Vagina (tissue), 2 donors: ENCODE measurements around the gene LINC01488. TPM values are rescaled to one million over a fixed set of nuclear protein-coding genes. Genes with fewer than 3 reads are reported as not detected.

ENCODE experiments used
- DNase-seq, 2 donors: peaks; one replicate each; pipeline ENCODE4 v3.0.0-alpha.2; 2017; ENCODE audit errors: extremely low spot score in 2 of 2
- H3K27ac ChIP-seq: fragments of 200-600 bp; sonication (generic); one replicate; pipeline ENCODE4 v1.5.1; 2019
- H3K27me3 ChIP-seq: fragments of 200-600 bp; sonication (generic); one replicate; pipeline ENCODE4 v1.5.1; 2019
- H3K36me3 ChIP-seq, 2 donors: fragments of 200-600 bp; sonication (generic); one replicate each; pipeline ENCODE4 v1.5.1; 2017 to 2019
- H3K4me1 ChIP-seq: fragments of 200-600 bp; sonication (generic); one replicate; pipeline ENCODE4 v1.5.1; 2019
- H3K4me3 ChIP-seq, 2 donors: fragments of 200-600 bp; sonication (generic); 1 replicate in 1 of 2; 2 replicates in 1 of 2; pipeline ENCODE4 v1.5.1; 2016 to 2019
- H3K9me3 ChIP-seq: fragments of 200-600 bp; sonication (generic); one replicate; pipeline ENCODE4 v1.5.1; 2019
- POLR2A ChIP-seq, 2 donors: fragments of 450-650 bp; IDR thresholded peaks; one replicate each; pipeline ENCODE4 v1.6.1; 2017; ENCODE audit warnings: antibody characterized with exemption in 2 of 2, mild to moderate bottlenecking in 2 of 2, moderate library complexity in 2 of 2
- POLR2AphosphoS5 ChIP-seq, 2 donors: sonication (generic); formaldehyde crosslinking; IDR thresholded peaks; one replicate each; pipeline ENCODE4 v1.9.0; 2017; ENCODE audit warnings: antibody characterized with exemption in 2 of 2, mild to moderate bottlenecking in 2 of 2, low read depth in 1 of 2; ENCODE audit not compliant: insufficient read depth in 1 of 2
- intact Hi-C: fragments of 100-400 bp; cut with DNase I; formaldehyde crosslinking; loops from one replicate; pipeline ENCODE4 v1.15.1; 2023
- total RNA-seq: library from RNA; depleted of rRNA; stranded (reverse); fragments of >200 nt; gene quantifications from one replicate; pipeline ENCODE4 v1.2.3, GENCODE V29; 2016
- TF ChIP-seq, protein P1 (sequence below), 3 experiments: fragments of 450-650 bp in 2 of 3; fragments of 200-600 bp in 1 of 3; sonication (generic) in 1 of 3; IDR thresholded peaks; one replicate each; pipeline ENCODE4 v1.5.1; 2017 to 2019; ENCODE audit warnings: antibody characterized with exemption in 3 of 3, mild to moderate bottlenecking in 2 of 3, moderate library complexity in 2 of 3

Gene LINC01488
- total RNA-seq, 1 donor from 2014 or later = not detected

- intact Hi-C loops = no loop called here
- Histone ChIP-seq H3K27ac (no peak overlapping the region), H3K4me3 (no peak overlapping the region), H3K9me3 (peaks cover 3% of the 10 kb centered on the region), H3K36me3 (no peaks in the 10 kb centered on the region), H3K27me3 (no peaks in the 10 kb centered on the region), H3K4me1 (peaks cover 23% of the 10 kb centered on the region)
- no peak for DNase-seq
- TF ChIP-seq, protein P1, sequence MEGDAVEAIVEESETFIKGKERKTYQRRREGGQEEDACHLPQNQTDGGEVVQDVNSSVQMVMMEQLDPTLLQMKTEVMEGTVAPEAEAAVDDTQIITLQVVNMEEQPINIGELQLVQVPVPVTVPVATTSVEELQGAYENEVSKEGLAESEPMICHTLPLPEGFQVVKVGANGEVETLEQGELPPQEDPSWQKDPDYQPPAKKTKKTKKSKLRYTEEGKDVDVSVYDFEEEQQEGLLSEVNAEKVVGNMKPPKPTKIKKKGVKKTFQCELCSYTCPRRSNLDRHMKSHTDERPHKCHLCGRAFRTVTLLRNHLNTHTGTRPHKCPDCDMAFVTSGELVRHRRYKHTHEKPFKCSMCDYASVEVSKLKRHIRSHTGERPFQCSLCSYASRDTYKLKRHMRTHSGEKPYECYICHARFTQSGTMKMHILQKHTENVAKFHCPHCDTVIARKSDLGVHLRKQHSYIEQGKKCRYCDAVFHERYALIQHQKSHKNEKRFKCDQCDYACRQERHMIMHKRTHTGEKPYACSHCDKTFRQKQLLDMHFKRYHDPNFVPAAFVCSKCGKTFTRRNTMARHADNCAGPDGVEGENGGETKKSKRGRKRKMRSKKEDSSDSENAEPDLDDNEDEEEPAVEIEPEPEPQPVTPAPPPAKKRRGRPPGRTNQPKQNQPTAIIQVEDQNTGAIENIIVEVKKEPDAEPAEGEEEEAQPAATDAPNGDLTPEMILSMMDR (IDR thresholded peaks at IDR 0.05) = no peak
- no peak for TF ChIP-seq POLR2AphosphoS5 (IDR thresholded peaks at IDR 0.05; ENCODE audit: insufficient read depth in 1 of 2, low read depth in 1 of 2)
- TF ChIP-seq POLR2A (IDR thresholded peaks at IDR 0.05) = no peak
These were observed 16.0 kb upstream of the LINC01488 start for GRCh38 chr11:69465236-69466000.

- TF ChIP-seq, protein P1 (IDR thresholded peaks at IDR 0.05) = no peak
- TF ChIP-seq POLR2A (IDR thresholded peaks at IDR 0.05) (no peak), POLR2AphosphoS5 (IDR thresholded peaks at IDR 0.05; ENCODE audit: insufficient read depth in 1 of 2, low read depth in 1 of 2) (no peak)
- Histone ChIP-seq H3K27ac (no peak overlapping the region), H3K9me3 (peaks cover 3% of the 10 kb centered on the region), H3K4me1 (peaks cover 23% of the 10 kb centered on the region), H3K27me3 (no peaks in the 10 kb centered on the region), H3K36me3 (no peaks in the 10 kb centered on the region), H3K4me3 (no peak overlapping the region)
- intact Hi-C loops = no loop called here
- DNase-seq = no peak
These were observed 15.4 kb upstream of the LINC01488 start for GRCh38 chr11:69466039-69466438.

- Histone ChIP-seq H3K27ac (no peak overlapping the region), H3K9me3 (no peaks in the 10 kb centered on the region), H3K36me3 (no peaks in the 10 kb centered on the region), H3K4me3 (no peak overlapping the region), H3K4me1 (peaks cover 23% of the 10 kb centered on the region), H3K27me3 (no peaks in the 10 kb centered on the region)
- DNase-seq = no peak
- intact Hi-C loops = no loop called here
- no peak for TF ChIP-seq POLR2A (IDR thresholded peaks at IDR 0.05)
- TF ChIP-seq POLR2AphosphoS5 (IDR thresholded peaks at IDR 0.05; ENCODE audit: insufficient read depth in 1 of 2, low read depth in 1 of 2) = no peak
- TF ChIP-seq, protein P1 (IDR thresholded peaks at IDR 0.05) = no peak
These were observed 14.3 kb upstream of the LINC01488 start for GRCh38 chr11:69467196-69467595.

- no peaks in the 10 kb centered on the region for H3K27me3 ChIP-seq
- H3K27ac ChIP-seq = no peak overlapping the region
- intact Hi-C loops = no loop called here
- no peak overlapping the region for H3K4me3 ChIP-seq
- no peaks in the 10 kb centered on the region for H3K9me3 ChIP-seq
- no peaks in the 10 kb centered on the region for H3K36me3 ChIP-seq
- no peak for DNase-seq
- TF ChIP-seq, protein P1 (IDR thresholded peaks at IDR 0.05) = no peak
- TF ChIP-seq POLR2AphosphoS5 (IDR thresholded peaks at IDR 0.05; ENCODE audit: insufficient read depth in 1 of 2, low read depth in 1 of 2) (no peak), POLR2A (IDR thresholded peaks at IDR 0.05) (no peak)
- peaks cover 22% of the 10 kb centered on the region for H3K4me1 ChIP-seq
These were observed 13.8 kb upstream of the LINC01488 start for GRCh38 chr11:69467646-69468045.

GRCh38 chr11:69468221-69468620 lies 13.2 kb upstream of the LINC01488 start:
- TF ChIP-seq, protein P1 (IDR thresholded peaks at IDR 0.05) = no peak
- TF ChIP-seq POLR2A (IDR thresholded peaks at IDR 0.05) (no peak), POLR2AphosphoS5 (IDR thresholded peaks at IDR 0.05; ENCODE audit: insufficient read depth in 1 of 2, low read depth in 1 of 2) (no peak)
- Histone ChIP-seq H3K27ac (no peak overlapping the region), H3K27me3 (no peaks in the 10 kb centered on the region), H3K4me3 (no peak overlapping the region), H3K4me1 (peaks cover 16% of the 10 kb centered on the region), H3K9me3 (no peaks in the 10 kb centered on the region), H3K36me3 (no peaks in the 10 kb centered on the region)
- intact Hi-C loops = no loop called here
- DNase-seq = no peak
